NCI-H2029 (cell line): ENCODE data around the gene PROKR2.

Source experiments
- DNase-seq: peaks from one replicate; lab custom pipeline; 2025; lab: John Stamatoyannopoulos, UW

The PROKR2 gene

DNA sequence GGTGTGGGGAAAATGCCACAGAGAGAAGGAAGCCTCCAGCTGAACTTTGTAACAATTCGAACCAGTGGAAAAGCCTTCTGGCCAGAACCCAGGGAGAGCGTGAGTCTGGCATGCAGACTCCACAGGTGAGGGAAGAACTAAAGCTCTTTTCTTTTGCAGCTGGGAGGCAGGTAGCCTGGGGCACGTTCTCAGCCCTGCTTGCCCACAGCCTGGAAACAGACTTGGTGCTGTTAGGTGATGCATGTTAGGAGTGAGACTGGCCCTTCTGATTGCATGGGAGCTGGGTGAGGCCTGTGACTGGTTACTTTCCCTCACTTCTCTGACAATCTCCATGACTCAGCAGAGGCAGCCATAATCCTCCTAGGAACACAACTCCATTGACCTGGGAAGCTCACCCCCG is 34.2 kb downstream of the PROKR2 start:
- DNase-seq: no peak

GRCh38 chr20:5279661-5280060 is 37.1 kb downstream of the PROKR2 start:
- no peak for DNase-seq

DNA sequence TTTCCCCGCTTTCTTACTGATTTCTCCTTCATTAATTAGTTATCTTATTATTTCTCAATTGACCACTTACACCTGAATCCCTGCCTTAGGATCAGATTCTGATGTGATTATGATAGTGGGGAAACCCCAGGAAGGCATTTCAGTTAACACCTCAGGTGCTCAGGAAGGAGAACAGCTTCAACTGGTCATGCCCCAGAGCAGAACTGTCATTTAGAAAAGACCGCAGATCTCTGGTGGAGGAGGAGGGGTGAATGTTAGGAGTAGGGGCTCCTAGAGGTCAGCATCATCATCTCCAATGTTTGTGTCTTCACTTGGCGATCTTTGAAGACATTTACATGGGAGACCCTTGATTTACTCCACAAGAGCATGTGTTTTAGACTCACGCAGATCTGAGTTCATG is 44.5 kb downstream of the PROKR2 start:
- DNase-seq: no peak

GRCh38 chr20:5270603-5271002 is 46.2 kb downstream of the PROKR2 start:
- no peak for DNase-seq

- DNase-seq: no peak
Observed at GRCh38 chr20:5268449-5268848, 48.3 kb downstream of the PROKR2 start.

- no peak for DNase-seq
Observed at GRCh38 chr20:5267092-5267491, 49.7 kb downstream of the PROKR2 start.
